B cell (primary cell): ENCODE results near the gene GRP. TPM values are rescaled to one million over a fixed set of nuclear protein-coding genes. Genes with fewer than 3 reads are reported as not detected.

Experiments used
- ATAC-seq: fragments of 200-7000 bp; cut with Tn5 transposase; one replicate; pipeline ENCODE4 v1.10.0; 2021; ENCODE audit warnings: low read depth, mild to moderate bottlenecking, moderate number of reproducible peaks, moderate library complexity
- CTCF ChIA-PET: fragments of 350-600 bp; sonication (Branson Sonifier 250); formaldehyde crosslinking; loops from one replicate; lab custom pipeline; 2021; ENCODE audit warnings: antibody characterized with exemption, inconsistent platforms; lab: Charles Lee
- POLR2A ChIA-PET: fragments of 350-600 bp; sonication (Branson Sonifier 250); formaldehyde crosslinking; loops from one replicate; lab custom pipeline; 2021; ENCODE audit warnings: antibody characterized with exemption; lab: Charles Lee
- DNase-seq: peaks from one replicate; pipeline ENCODE4 v3.0.0; 2013
- H2AFZ ChIP-seq: 2 replicates; pipeline ENCODE4 v1.6.1; 2012; ENCODE audit warnings: mild to moderate bottlenecking, low read depth, low read length; ENCODE audit not compliant: insufficient read depth, poor library complexity, severe bottlenecking
- H3K27ac ChIP-seq, 2 donors: 1 replicate in 1 of 2; 2 replicates in 1 of 2; pipeline ENCODE4 v1.5.1; 2012 to 2013; ENCODE audit warnings: low read length in 2 of 2, mild to moderate bottlenecking in 2 of 2, moderate library complexity in 1 of 2
- H3K27me3 ChIP-seq, 4 experiments: fragments of 200-600 bp in 1 of 4; sonication (generic) in 1 of 4; replicated peaks in 1 of 4; 1 replicate in 2 of 4; 2 replicates in 2 of 4; pipeline versions ENCODE4 v1.6.1 to v1.7.0; 2013 to 2016; ENCODE audit warnings: low read length in 3 of 4, mild to moderate bottlenecking in 2 of 4, mixed read lengths in 1 of 4, moderate library complexity in 1 of 4; ENCODE audit not compliant: insufficient read depth in 4 of 4, control insufficient read depth in 3 of 4; ENCODE audit errors: control extremely low read depth in 1 of 4
- H3K36me3 ChIP-seq, 2 experiments: replicated peaks in 1 of 2; 1 replicate in 1 of 2; 2 replicates in 1 of 2; pipeline versions ENCODE4 v1.6.1 to v1.7.1; 2013; ENCODE audit warnings: low read length in 1 of 2; ENCODE audit not compliant: insufficient read depth in 2 of 2, control insufficient read depth in 1 of 2; ENCODE audit errors: control extremely low read depth in 1 of 2, extremely low read depth in 1 of 2
- H3K4me1 ChIP-seq, 2 donors: fragments of 200-600 bp in 1 of 2; sonication (generic) in 1 of 2; 1 replicate in 1 of 2; 2 replicates in 1 of 2; pipeline versions ENCODE4 v1.5.1 to v1.6.1; 2013 to 2017; ENCODE audit warnings: low read length in 2 of 2; ENCODE audit not compliant: control insufficient read depth in 2 of 2, insufficient read depth in 2 of 2
- H3K4me2 ChIP-seq: replicated peaks from 2 replicates; pipeline ENCODE3; 2012; ENCODE audit warnings: mild to moderate bottlenecking, low read depth, low read length; ENCODE audit not compliant: poor library complexity, severe bottlenecking
- H3K4me3 ChIP-seq, 5 experiments: fragments of 200-600 bp in 1 of 5; sonication (generic) in 1 of 5; 1 replicate in 3 of 5; 2 replicates in 2 of 5; pipeline versions ENCODE4 v1.5.1 to v1.7.0; 2011 to 2016; ENCODE audit warnings: low read length in 4 of 5, mild to moderate bottlenecking in 4 of 5, low read depth in 2 of 5, control low read depth in 1 of 5, moderate library complexity in 1 of 5; ENCODE audit not compliant: insufficient read depth in 1 of 5; ENCODE audit errors: control extremely low read depth in 1 of 5, extremely low read depth in 1 of 5
- H3K79me2 ChIP-seq: fragments of 200-600 bp; sonication (generic); one replicate; pipeline ENCODE4 v1.6.0; 2016; ENCODE audit warnings: low read length; ENCODE audit not compliant: control insufficient read depth, insufficient read depth
- H3K9ac ChIP-seq: fragments of 200-600 bp; sonication (generic); 2 replicates; pipeline ENCODE4 v1.6.1; 2017; ENCODE audit warnings: mild to moderate bottlenecking, low read length, moderate library complexity
- H3K9me3 ChIP-seq, 3 donors: one replicate each; pipeline versions ENCODE4 v1.6.1 to v1.7.1; 2013; ENCODE audit warnings: low read length in 2 of 3; ENCODE audit not compliant: control insufficient read depth in 2 of 3, insufficient read depth in 1 of 3; ENCODE audit errors: control extremely low read depth in 1 of 3
- H4K20me1 ChIP-seq: 2 replicates; pipeline ENCODE4 v1.6.0; 2012; ENCODE audit warnings: mild to moderate bottlenecking, low read length; ENCODE audit not compliant: insufficient read depth, control insufficient read depth, poor library complexity, severe bottlenecking
- H3K27ac Mint-ChIP-seq: one replicate; pipeline ENCODE4 v1.8.0; 2021; ENCODE audit warnings: mixed read lengths
- H3K27me3 Mint-ChIP-seq: one replicate; pipeline ENCODE4 v1.8.0; 2021; ENCODE audit warnings: mixed read lengths
- H3K4me1 Mint-ChIP-seq: one replicate; pipeline ENCODE4 v1.8.0; 2021; ENCODE audit warnings: mixed read lengths
- H3K4me3 Mint-ChIP-seq: one replicate; pipeline ENCODE4 v1.8.0; 2021; ENCODE audit warnings: mixed read lengths
- H3K9me3 Mint-ChIP-seq: one replicate; pipeline ENCODE4 v1.8.0; 2022; ENCODE audit warnings: mixed read lengths; ENCODE audit not compliant: insufficient read depth
- CTCF ChIP-seq: fragments of 200-600 bp; IDR thresholded peaks from one replicate; pipeline ENCODE4 v1.8.0; 2022; ENCODE audit warnings: antibody characterized with exemption, mild to moderate bottlenecking
- EZH2 ChIP-seq: IDR thresholded peaks from 2 replicates; pipeline ENCODE4 v1.6.1; 2012; ENCODE audit warnings: borderline replicate concordance, low read depth, mild to moderate bottlenecking, moderate library complexity, low read length; ENCODE audit not compliant: insufficient read depth, poor library complexity, severe bottlenecking
- WGBS: methylation state at CpG from one replicate; pipeline ENCODE4 v1.1.5; 2013; ENCODE audit warnings: missing lambda C conversion rate; ENCODE audit not compliant: insufficient coverage; 5-methylcytosine and 5-hydroxymethylcytosine counted together
- intact Hi-C: fragments of 100-400 bp; cut with micrococcal nuclease; formaldehyde crosslinking; loops from one replicate; pipeline ENCODE4 v1.10.0; 2022
- polyA plus RNA-seq: library from polyadenylated mRNA; depleted of rRNA; stranded (reverse); fragments of >200 nt; gene quantifications from 2 replicates; pipeline ENCODE4 v1.2.3, GENCODE V29; 2012
- total RNA-seq, 2 donors: library from RNA; stranded (reverse); fragments of 120-200 nt in 1 of 2; gene quantifications; 1 replicate in 1 of 2; 2 replicates in 1 of 2; pipeline versions ENCODE4 v1.2.3 to v1.2.4, GENCODE V29; 2013 to 2022

Gene GRP
- total and polyA plus RNA-seq, 2 donors (not counting 1 experiment from before 2014, with no cell fraction given) = not detected

DNA sequence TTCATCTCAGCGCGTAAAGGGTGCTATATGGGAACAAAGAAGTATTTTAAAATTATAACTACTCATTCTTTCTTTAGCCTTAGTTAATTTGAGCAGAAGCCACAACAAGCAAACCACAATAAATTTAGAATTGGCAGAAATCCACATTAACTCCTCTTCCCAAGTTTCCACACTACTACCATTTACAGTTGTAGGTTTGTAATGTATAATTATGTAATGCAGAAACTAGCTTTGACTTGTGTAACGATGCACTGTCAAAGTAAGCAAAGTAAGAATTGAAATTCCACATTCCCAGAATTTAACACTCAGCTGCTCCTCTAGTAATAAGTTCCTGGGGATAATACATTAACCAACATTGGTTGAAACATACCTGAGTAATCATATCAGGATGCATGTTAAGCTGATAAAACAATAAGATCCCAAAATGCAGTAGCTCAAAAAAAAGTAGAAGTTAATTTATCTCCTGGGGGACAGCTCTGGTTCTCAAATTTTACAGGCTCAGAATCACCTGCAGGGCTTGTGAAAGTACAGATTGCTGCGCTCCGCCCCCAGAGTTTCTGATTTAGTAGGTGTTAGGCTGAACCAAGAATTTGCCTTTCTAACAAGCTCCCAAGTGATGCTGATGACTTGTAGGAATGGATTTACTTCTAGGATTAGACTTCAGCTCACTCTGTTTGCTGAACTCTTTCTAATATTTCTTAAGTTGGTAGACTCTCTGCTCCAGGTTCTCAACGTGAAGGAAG is 9.9 kb downstream of the GRP start:
- ATAC-seq = no peak
- Histone ChIP-seq H3K4me1 (no peaks in the 10 kb centered on the region), H4K20me1 (no peaks in the 10 kb centered on the region), H3K27ac (no peak overlapping the region), H3K79me2 (no peaks in the 10 kb centered on the region), H3K4me2 (no peak overlapping the region), H3K36me3 (no peaks in the 10 kb centered on the region), H2AFZ (no peak overlapping the region), H3K9me3 (no peaks in the 10 kb centered on the region), H3K4me3 (no peak overlapping the region), H3K9ac (no peak overlapping the region), H3K27me3 (peaks cover 0 to 17% (median 5%) of the 10 kb centered on the region in 4 experiments)
- Mint-ChIP-seq H3K4me1 (no peaks in the 10 kb centered on the region), H3K27me3 (peaks cover 52% of the 10 kb centered on the region), H3K4me3 (no peak overlapping the region), H3K27ac (no peak overlapping the region), H3K9me3 (no peaks in the 10 kb centered on the region)
- POLR2A ChIA-PET = no interaction called here
- intact Hi-C loops = no loop called here
- no peak for TF ChIP-seq EZH2
- no peak for TF ChIP-seq CTCF
- 52% methylated on average over 3 of the region's 6 CpGs for WGBS
- CTCF ChIA-PET = interaction anchor here (1.3 to 1.4 kb wide), 2 partner anchors 9 to 172 kb away, joined by 4 to 5 read pairs; no protein-coding TSS in a partner anchor
- DNase-seq = no peak

GRCh38 chr18:59231114-59231513 is 11.2 kb downstream of the GRP start:
- no peak overlapping the region for H3K4me3 Mint-ChIP-seq
- no peak overlapping the region for H3K4me3 ChIP-seq
- POLR2A ChIA-PET = no interaction called here
- no peak for ATAC-seq
- no peaks in the 10 kb centered on the region for H3K4me1 ChIP-seq
- H3K27me3 Mint-ChIP-seq = peaks cover 44% of the 10 kb centered on the region
- H4K20me1 ChIP-seq = no peaks in the 10 kb centered on the region
- H3K4me1 Mint-ChIP-seq = no peaks in the 10 kb centered on the region
- no peak overlapping the region for H3K27ac Mint-ChIP-seq
- no peaks in the 10 kb centered on the region for H3K9me3 ChIP-seq
- H3K9me3 Mint-ChIP-seq = no peaks in the 10 kb centered on the region
- H3K36me3 ChIP-seq = no peaks in the 10 kb centered on the region
- WGBS = 73% methylated on average over 3 of the region's 5 CpGs
- CTCF ChIA-PET = interaction anchor here (1.1 to 1.3 kb wide), 2 partner anchors 10 to 22 kb away, joined by 3 to 5 read pairs; no protein-coding TSS in a partner anchor
- peaks cover 0 to 17% (median 3%) of the 10 kb centered on the region in 4 experiments for H3K27me3 ChIP-seq
- no peak overlapping the region for H2AFZ ChIP-seq
- no peak overlapping the region for H3K4me2 ChIP-seq
- H3K27ac ChIP-seq = no peak overlapping the region
- no peak overlapping the region for H3K9ac ChIP-seq
- no peak for TF ChIP-seq CTCF
- TF ChIP-seq EZH2 = no peak
- DNase-seq = no peak
- intact Hi-C loops = no loop called here
- no peaks in the 10 kb centered on the region for H3K79me2 ChIP-seq
